GM12872 (cell line): ENCODE data around the gene PDE3A.

ENCODE experiments used
- CTCF ChIP-seq: IDR thresholded peaks from 3 replicates; pipeline ENCODE4 v1.5.1; 2011; ENCODE audit warnings: low read depth, mild to moderate bottlenecking, low read length, moderate library complexity; ENCODE audit not compliant: insufficient read depth

The PDE3A gene

GRCh38 chr12:20411345-20411744 lies 43.0 kb downstream of the PDE3A start:
- TF ChIP-seq CTCF, result no peak

- no peak for TF ChIP-seq CTCF
Measured at GRCh38 chr12:20415028-20415427, 46.7 kb downstream of the PDE3A start.

DNA sequence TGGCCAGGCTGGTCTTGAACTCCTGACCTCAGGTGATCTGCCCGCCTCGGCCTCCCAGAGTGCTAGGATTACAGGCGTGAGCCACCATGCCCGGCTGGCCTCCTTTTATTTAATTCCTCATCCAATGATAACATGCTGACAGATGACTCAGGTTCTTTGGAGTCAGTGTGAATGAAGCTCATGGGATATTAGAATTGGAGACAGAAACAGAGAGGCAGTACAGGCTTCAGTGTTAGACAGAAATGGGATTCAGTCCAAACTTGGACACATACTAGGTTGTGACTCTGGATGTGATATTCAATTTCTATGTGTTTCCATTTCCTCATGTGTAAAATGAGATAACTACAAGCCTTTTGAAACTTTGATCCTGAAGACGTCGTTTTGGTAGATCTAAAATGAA lies 47.3 kb downstream of the PDE3A start:
- no peak for TF ChIP-seq CTCF

DNA sequence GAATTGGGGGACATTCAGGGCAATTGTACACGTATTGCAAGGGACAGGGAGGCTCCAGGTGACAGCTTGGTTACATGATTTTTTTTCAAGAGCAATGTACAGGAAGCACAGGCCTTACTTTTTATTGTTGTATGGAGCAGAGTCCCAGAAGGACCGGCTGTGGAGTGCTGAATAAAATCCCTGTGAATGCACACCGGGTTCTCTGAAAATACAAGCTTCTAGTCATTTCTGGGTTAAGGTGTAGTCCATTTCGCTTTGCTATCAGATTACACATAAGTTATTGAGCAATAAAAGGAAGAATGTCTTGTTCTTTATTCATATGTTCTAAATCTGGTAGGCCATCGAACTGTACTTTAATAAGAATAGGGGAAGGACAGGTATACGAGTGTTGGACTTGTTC lies 52.2 kb downstream of the PDE3A start:
- no peak for TF ChIP-seq CTCF

DNA sequence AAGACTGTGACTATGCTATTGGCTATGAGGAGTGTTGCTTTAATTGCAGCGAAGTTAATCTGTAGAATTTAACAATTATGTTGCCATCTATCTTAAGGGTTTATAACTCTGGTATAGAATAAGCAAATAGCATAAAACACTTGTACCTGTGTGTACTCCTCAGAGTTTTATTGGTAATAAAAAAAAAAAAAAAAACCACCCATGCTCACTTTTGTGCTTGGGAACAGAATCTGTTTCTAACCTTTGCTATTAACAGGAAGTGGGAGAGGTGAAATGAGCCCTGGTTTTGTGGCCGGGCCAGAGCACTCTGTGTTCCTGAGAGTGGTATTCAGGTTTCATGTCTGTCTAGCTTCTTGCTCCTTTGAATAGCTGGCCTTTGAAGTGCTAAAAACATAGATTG lies 53.1 kb downstream of the PDE3A start:
- TF ChIP-seq CTCF, result no peak

- TF ChIP-seq CTCF, result no peak
Measured at GRCh38 chr12:20423557-20423956, 55.2 kb downstream of the PDE3A start.

GRCh38 chr12:20424841-20425240 lies 56.5 kb downstream of the PDE3A start:
- TF ChIP-seq CTCF, result no peak

DNA sequence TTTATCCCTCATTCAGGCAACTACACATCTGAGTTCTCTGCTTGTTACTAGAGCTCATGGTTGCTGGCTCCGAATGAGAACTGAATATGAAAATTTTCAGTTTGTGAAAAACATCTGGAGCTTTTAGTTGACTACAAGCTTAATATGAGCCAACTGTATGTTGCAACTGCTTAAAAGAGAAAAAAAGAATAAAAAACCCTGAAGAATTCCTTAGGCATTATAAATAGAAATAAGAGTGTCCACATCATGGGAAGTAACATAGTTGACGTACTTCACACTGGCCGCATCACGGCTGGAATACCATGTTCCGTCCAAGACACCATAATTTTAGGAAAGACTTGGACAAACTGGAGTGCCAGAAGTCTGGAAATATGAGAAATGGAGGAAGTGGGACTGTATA lies 57.9 kb downstream of the PDE3A start:
- no peak for TF ChIP-seq CTCF
